GM19351 (cell line): ENCODE results near the gene NKAIN2.
A peak's percentile ranks its signal among the peaks of the same experiment; 100 is the strongest.
"Not testable (repeated sequence)": the region's sequence is repeated elsewhere in the genome, so short reads cannot be mapped to it uniquely, and the experiment has no call there.

Experiments
- ATAC-seq: cut with Tn5 transposase; IDR thresholded peaks from one replicate; pipeline ENCODE4 v1.9.1; 2021; ENCODE audit warnings: mild to moderate bottlenecking, moderate library complexity; ENCODE audit not compliant: unreplicated experiment

Gene NKAIN2

GRCh38 chr6:123956492-123957139 is 153.0 kb downstream of the NKAIN2 start:
- ATAC-seq = no peak

- ATAC-seq = no peak
Observed at GRCh38 chr6:123962508-123962907, 158.8 kb downstream of the NKAIN2 start.

GRCh38 chr6:123965894-123966293 is 162.2 kb downstream of the NKAIN2 start:
- ATAC-seq = no peak

- ATAC-seq = no peak
Observed at GRCh38 chr6:123966618-123967017, 163.0 kb downstream of the NKAIN2 start.

- ATAC-seq = no peak
Observed at GRCh38 chr6:123967905-123968304, 164.2 kb downstream of the NKAIN2 start.

GRCh38 chr6:123972600-123973294 is 169.1 kb downstream of the NKAIN2 start:
- ATAC-seq = no peak

- ATAC-seq = no peak
Observed at GRCh38 chr6:123980311-123980710, 176.6 kb downstream of the NKAIN2 start.

- peak; percentile 65 for ATAC-seq
Observed at GRCh38 chr6:123986938-123987337, 183.3 kb downstream of the NKAIN2 start.

GRCh38 chr6:123989918-123990317 is 186.3 kb downstream of the NKAIN2 start:
- ATAC-seq = not testable (repeated sequence)

GRCh38 chr6:123990376-123990775 is 186.7 kb downstream of the NKAIN2 start:
- ATAC-seq = no peak

GRCh38 chr6:123994168-123994567 is 190.5 kb downstream of the NKAIN2 start:
- ATAC-seq = no peak

- no peak for ATAC-seq
Observed at GRCh38 chr6:123994891-123995635, 191.4 kb downstream of the NKAIN2 start.

GRCh38 chr6:123997223-123997622 is 193.6 kb downstream of the NKAIN2 start:
- no peak for ATAC-seq

GRCh38 chr6:124002377-124003081 is 198.9 kb downstream of the NKAIN2 start:
- no peak for ATAC-seq

- ATAC-seq = no peak
Observed at GRCh38 chr6:124007266-124007665, 203.6 kb downstream of the NKAIN2 start.

- no peak for ATAC-seq
Observed at GRCh38 chr6:124008000-124008987, 204.6 kb downstream of the NKAIN2 start.

- no peak for ATAC-seq
Observed at GRCh38 chr6:124008988-124009765, 205.5 kb downstream of the NKAIN2 start.

- no peak for ATAC-seq
Observed at GRCh38 chr6:124010574-124010973, 206.9 kb downstream of the NKAIN2 start.

GRCh38 chr6:124011180-124011579 is 207.5 kb downstream of the NKAIN2 start:
- ATAC-seq = no peak
